22Rv1 (cell line): ENCODE results near the gene NLGN3.

Experiments used
- ZFX ChIP-seq: fragments of 450-650 bp; IDR thresholded peaks from 2 replicates; pipeline ENCODE4 v1.6.1; 2017; ENCODE audit warnings: antibody characterized with exemption, borderline replicate concordance
- TF ChIP-seq, protein P1 (sequence below): fragments of 450-650 bp; IDR thresholded peaks from 2 replicates; pipeline ENCODE4 v1.5.1; 2017; ENCODE audit warnings: mild to moderate bottlenecking

DNA sequence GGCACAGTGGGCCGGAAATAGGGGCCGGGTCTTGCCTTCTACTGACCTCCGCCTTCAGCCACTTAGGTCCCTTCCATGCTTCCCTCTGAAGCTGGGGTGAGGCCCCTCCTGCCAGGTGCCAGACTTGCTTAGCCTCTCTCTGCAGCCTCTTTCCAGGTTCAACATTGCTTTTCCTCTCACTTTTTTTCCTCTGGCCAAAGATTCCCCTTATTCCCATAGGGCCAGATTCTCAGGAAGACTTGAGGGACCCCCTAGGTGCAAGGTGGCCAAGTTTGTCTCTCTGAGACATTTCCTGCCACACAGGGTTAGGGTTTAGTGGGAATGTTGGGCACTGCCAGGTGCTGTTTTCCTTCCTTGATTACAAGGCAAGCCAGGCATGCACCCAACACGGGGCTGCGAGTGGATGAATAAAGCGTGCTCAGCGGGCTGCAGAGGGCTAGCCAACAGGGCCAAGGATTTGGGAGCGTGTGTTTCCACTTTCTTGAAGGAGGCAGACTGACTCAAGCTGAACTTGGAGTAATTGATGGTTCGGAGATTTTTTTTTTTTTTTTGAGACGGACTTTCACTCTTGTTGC, 70.8 kb downstream of the NLGN3 start:
- TF ChIP-seq, protein P1, sequence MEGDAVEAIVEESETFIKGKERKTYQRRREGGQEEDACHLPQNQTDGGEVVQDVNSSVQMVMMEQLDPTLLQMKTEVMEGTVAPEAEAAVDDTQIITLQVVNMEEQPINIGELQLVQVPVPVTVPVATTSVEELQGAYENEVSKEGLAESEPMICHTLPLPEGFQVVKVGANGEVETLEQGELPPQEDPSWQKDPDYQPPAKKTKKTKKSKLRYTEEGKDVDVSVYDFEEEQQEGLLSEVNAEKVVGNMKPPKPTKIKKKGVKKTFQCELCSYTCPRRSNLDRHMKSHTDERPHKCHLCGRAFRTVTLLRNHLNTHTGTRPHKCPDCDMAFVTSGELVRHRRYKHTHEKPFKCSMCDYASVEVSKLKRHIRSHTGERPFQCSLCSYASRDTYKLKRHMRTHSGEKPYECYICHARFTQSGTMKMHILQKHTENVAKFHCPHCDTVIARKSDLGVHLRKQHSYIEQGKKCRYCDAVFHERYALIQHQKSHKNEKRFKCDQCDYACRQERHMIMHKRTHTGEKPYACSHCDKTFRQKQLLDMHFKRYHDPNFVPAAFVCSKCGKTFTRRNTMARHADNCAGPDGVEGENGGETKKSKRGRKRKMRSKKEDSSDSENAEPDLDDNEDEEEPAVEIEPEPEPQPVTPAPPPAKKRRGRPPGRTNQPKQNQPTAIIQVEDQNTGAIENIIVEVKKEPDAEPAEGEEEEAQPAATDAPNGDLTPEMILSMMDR: no peak
- TF ChIP-seq ZFX: no peak
